Measurements from ENCODE around the gene C7orf33.
"Not testable (repeated sequence)": the region's sequence is repeated elsewhere in the genome, so short reads cannot be mapped to it uniquely, and the experiment has no call there.

C7orf33 gene

DNA sequence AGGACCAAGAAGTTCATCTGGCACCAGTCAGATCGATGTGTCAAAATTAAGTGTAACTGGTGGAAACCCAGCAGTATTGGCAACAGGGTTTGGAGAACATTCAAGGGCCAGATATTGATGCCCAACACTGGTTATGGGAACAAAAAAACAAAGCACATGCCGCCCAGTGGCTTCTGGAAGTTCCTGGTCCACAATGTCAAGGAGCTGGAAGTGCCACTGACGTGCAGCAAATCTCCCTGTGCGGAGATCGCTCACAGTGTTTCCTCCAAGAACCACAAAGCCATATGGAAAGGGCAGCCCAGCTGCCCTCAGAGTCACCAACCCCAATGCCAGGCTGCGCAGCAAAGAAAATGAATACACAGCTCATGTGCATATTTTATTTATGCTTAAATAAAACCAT is 10.1 kb upstream of the C7orf33 start:
- DNase-seq (ENCODE audit: low spot score): no peak

DNA sequence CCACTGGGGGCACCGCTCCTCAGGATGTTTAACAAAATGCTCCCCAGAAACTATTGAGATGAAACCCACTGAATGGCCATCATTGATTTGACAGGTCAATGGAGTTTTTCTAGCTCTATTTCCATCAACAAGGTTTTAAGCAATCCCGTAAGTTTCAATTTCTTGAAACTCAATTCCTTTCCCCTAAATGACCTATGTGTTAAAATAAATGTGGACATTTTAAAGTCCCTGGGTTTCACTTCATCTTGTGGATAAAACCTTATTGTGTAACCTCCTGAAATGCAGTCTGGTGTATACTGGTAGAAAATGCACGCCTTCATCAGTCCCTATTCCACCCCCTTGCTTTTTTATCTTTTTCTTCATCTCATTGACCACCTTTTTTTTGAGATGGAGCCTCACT is 8.9 kb upstream of the C7orf33 start:
- no peak for DNase-seq (ENCODE audit: low spot score)

DNA sequence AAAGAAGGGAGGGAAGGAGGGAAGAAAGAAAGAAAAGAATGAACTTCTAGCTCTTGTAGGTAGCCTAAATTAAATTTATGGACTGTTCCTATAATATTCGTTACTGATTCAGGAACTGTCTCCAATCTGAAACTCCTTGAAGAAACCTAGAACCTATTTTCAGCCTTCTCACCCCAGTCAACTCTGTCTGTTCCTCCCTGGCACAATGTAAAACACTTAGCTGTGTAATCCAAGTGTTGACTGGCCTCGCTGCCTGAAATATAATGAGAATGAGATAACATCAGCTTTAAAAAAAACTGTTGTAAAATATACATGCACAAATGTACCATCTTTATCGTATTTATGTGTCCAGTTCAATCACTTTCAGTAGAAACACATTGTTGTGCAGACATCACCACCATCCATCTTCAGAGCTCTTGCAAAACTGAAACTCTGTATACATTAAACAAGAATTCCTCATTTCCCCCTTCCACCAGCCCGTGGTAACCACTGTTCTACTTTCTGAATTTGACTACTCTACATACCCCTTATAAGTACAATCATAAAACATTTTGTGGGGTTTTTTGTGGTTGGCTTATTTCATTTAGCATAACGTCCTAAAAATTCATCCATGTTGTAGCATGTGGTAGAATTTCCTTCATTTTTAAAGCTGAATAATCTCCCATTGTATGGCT is 6.3 kb upstream of the C7orf33 start:
- DNase-seq (ENCODE audit: low spot score): peak; percentile 83

DNA sequence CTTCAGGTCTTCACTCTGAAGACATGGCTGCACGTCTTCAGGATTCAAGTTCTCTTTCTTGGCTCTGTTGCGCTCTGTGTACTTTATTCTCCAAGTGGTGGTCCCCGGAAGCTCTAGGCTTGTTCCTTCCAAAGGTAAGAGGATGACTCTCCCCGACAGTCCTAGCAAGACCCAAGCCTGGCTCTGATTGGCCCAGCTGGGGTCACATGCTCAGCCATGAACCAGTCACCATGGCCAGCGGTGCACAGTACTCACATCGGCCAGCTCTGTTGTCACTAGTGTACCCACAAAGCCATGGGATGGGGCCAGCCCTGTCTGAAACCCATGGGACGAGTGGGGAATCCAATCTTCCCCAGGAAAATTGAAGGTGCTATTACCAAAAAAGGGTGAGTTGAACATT is 5.2 kb upstream of the C7orf33 start:
- DNase-seq (ENCODE audit: low spot score): no peak

DNA sequence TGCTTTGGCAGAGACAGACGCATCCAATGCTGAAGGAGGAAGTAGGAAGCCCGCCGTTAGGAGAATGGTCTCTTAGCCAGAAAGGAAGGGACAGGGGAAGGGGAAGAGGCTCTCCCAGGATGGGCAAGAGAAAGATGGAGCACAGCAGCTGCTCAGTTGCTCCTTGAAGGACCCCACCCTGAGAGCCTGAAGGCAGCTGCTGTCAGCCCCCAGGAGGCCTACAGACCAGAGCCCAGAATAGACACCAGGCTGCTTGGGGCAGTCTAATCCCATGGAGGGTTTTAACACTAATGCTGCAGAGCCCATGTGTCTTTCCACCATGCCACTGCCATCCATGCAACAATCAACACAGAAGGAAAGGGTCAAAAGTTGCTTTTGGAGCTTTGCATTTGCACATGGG is 3.5 kb upstream of the C7orf33 start:
- no peak for DNase-seq (ENCODE audit: low spot score)

DNA sequence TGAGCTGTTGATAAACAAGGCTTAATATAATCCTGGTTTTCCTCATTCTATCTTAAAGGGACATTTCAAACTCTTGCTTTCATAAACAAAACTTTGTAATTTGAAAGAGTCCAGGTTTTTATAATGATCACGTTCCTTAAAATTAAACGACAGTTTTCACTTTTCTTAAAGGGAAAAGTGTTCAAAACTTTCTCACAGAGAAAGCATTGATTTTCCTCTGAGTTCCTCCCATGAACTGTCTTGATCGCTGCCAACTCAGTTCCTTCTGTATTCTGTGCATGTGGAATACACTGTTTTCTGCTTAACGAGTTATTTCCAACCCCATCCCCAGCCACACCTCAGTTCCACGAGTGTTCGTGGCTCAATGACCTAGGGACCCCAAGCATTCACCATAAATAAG is 2.4 kb upstream of the C7orf33 start:
- DNase-seq (ENCODE audit: low spot score): no peak

DNA sequence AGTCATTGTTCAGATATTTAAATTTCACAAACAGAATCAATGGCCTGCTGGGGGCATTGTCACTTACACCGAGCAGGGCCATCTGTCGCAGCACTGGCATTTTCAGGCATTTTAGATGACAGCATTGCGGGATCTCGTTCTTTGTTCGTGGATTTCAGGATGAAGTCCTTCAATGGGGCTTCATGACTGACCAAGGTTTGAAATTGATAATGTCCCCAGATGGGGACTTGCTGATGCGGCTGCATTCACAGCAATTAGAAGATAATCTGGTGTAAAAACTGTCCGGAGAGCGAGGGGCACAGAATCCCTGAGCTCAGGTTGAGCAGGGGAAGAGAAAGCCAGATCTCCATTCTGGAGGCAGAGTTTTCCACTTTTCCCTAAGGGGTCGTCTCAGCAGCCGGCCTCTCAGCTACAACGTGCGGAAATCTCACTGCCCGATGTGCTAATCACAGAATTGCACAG is 1.9 kb upstream of the C7orf33 start:
- DNase-seq (ENCODE audit: low spot score): no peak

DNA sequence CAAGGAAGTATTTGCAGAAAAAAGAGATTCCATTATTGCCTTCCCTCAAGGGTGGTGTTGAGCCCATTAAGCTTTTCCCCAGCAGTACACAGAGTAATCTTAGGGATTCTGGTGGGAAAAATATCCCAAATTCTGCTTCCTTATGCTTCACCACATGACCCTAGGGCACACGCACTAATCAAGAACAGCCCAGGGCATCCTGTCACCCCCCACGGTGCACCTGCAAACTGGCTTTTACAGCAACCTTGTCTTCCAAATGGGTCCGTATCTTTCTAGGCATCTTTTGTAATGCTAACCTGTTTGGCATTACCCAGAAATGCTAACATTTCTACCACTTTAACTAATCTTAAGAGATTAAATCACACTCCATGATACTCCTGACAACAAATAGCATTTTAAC is 926 bp upstream of the C7orf33 start:
- no peak for DNase-seq (ENCODE audit: low spot score)

DNA sequence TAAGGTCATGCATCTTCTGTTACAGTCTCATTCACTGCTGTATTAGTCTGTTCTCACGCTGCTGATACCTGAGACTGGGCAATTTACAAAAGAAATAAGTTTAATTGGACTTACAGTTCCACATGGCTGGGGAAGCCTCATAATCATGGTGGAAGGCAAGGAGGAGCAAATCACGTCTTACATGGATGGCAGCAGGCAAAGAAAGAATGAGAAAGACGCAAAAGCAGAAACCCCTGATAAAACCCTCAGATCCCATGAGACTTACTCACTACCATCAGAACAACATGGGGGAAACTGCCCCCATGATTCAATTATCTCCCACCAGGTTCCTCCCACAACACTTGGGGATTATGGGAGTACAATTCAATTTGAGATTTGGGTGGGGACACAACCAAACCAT is 5.8 kb downstream of the C7orf33 start:
- DNase-seq (ENCODE audit: low spot score): not testable (repeated sequence)

DNA sequence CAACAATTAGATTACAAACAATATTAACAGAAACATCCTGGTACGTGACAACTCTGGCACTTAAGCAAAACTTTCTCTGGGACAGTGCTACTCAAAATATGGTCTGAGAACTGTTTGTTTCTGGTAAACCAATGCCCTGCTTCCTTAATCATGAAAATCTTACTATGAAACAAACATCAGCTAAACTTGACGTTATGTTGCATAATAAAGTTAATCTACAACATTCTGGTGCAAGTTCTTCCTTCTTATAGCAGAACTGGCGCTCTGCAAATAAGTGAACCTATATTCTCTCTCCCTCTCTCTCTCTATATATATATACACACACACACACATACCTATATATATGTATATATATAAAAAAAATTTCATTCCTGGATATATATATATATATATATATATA is 7.8 kb downstream of the C7orf33 start:
- no peak for DNase-seq (ENCODE audit: low spot score)

DNA sequence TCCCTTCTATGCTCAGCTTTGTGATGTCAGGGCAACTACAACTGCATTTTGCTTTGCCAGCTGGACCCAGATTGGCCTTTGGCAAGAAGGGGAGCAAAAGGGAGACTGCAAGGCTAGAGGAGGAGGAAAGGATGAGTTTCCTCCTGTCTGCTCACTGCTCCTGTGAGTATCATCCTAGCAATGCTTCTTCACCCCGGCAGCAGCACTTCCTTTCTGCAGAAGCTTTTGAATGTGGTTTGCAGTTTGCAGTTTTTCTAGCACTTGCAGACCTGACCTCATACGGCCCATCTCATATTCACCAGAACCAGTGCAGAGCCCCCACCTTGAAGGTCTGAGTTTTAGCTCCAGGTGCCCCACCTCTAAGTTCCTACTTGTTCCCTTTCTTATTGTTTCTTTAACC is 14.8 kb downstream of the C7orf33 start:
- no peak for DNase-seq (ENCODE audit: low spot score)

DNA sequence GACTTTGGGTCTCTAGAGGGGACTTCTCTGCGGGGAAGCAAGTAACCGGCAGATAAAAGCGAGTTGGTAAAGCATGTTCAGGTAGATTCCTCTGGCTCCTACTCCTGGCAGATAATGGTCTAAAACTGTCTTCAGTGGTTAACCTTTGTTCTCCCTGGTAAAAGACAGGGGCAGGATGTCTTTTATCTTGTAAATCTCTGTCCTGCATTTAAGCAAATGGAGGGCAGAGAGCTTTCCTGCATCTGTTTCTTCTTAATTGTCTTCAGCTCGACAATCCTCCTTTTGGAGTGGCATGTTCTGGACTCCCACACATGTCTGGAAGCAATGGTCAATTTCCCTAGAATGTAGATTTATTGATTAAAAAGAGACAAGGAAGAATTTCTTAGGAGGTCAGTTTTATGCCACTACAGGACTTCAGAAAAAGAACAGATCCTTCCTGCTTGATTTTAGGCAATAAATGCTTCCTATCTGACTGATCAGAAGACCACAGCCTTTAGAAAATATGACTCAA is 16.6 kb downstream of the C7orf33 start:
- DNase-seq (ENCODE audit: low spot score): no peak

DNA sequence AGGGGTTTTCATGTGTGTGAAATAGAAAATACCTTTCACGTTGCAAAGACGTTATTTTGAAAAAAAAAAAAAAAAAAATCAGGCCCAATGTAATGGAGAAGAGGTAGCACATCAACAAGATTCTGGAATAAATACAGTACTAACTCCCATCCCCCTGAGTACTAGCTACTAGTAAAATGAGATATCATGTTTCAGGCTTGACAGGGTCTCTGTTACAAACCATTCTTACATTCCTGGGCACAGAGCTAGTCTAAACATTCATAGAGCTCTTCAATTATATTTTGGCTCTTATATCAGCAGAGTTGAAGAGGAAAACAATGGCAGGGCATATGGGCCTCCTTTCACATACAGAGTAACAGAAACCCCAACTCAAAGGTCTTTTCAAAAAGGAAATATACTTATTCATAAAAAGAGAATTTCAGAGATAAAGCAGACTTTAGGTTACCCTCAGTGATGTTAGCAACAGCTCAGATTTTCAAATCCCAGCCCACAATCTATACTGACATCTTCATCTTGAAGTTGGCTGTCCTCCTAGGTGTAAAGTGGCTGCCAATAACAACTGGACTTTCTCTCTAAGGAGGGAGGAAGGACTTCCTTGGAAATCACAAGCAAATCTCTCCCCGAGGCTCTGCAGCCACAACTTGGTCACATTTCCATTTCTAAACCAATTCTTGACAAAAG is 18.6 kb downstream of the C7orf33 start:
- DNase-seq (ENCODE audit: low spot score): no peak

DNA sequence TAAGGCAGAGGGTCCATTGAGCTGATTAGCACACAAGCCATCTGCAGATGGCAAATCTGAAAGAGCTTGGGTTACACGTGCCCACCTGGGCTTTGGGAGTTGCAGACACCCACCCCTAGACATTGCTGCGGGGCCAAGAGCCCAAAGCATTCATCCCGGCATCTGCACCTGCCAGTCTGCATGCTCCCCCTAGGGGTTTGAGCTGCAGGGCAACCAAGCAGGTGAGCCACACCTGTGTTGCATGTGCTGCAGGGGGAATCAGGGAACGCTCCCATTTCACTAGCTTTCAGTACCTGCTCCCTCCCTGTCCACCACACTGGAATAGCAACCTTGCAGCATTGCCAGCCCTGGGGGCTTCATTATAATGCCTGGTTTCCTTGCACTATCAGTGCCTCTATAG is 21.1 kb downstream of the C7orf33 start:
- DNase-seq (ENCODE audit: low spot score): no peak

DNA sequence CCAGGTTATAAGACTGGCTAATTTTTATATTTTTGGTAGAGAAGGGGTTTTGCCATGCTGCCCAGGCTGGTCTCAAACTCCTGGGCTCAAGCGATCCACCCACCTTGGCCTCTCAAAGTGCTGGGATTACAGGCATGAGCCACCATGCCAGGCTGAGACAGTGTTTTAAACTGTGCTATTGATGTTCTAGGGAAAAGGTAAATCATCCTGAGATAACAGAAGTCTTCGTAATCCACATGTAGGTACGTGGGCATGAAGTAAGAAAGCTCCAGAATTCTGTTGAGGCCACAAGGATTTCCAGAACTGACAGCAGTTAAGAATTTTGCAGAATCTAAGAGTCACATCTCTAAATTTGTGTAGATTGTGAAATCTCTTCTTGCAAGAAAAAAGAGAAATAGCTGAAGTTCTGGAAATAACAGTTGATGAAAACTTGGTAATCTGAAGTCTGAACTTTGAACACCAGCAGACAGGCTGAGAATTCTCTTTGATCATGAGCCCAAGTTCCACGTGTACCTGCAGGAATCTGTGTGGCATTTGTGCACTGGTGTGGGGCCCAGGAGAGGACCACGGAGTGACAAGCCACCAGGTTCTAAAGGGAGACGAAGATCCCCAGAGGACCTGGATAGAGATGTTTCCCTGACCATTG is 24.6 kb downstream of the C7orf33 start:
- DNase-seq (ENCODE audit: low spot score): no peak

DNA sequence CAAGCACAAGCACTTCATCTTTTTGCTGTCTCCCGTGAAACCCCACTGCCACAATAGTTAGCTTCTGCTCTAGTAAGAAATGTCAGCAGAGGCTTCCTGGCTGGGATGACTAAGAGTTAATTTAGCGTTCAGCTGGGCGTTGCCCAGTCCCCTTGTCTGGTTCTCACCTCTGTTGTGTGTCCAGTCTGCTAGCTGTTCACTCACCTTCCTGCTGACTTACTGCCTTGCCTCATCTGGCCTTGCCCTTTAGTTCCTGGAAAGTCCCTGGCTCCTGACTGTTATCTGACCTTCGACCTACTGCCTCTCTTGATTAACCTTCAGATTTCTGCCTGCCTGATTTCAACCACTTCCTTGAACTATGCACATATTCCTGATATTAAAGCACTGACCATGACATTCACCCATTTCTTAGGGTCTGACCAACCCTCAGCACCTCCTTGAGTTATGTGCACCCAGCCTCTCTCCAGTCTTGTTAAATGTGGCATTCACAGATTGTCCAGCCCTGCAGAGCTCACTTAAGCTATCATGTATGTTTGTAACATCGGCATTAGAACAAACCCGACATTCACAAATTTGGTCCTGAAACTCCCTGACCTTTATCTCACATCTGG is 30.3 kb downstream of the C7orf33 start:
- no peak for DNase-seq (ENCODE audit: low spot score)

DNA sequence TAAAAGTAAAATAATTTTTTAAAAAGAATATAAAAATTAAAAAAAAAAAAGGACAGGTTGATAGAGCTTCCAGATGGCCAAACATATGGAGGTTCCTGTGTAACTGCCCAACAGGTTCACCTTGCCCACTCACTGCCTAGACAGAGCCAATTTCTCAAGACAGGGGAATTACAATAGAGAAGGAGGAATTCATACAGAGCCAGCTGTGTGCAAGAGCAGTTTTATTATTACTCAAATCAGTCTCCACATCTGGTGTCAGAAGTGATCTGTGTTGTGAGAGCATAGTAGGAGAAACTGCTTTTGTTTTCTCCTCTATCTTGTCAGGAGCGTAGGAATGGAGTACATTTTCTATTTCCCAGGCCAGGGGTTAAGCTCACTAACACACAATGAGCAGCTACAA is 31.0 kb downstream of the C7orf33 start:
- DNase-seq (ENCODE audit: low spot score): no peak

DNA sequence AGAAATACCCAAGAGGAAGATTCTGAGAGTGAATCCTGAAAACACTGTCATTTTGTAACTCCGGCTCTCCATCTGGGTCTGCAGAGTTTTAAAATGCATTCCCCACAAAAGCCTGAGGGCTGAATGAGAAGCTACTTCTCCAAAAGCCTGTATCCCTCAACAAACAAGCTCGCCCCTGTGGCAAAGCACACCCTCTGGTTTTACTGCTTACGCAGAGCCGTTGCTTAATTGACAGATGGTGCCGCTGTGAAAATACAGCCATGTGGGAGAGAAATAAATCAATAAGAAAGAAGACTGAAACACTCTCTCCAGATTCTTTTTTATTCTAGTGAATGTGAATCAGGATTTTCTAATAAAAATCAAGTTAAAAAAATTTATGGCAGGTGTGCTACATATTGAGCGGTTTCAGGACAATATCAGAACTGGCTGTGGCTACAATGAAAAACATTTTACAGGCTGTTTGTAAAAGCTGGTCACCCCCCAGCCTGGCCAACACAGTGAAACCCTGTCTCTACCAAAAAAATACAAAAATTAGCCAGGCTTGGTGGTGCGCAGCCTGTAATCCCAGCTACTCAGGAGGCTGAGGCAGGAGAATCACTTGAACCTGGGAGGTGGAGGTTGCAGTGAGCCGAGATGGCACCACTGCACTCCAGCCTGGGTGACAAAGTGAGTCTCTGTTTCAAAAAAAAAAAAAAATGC is 32.5 kb downstream of the C7orf33 start:
- no peak for DNase-seq (ENCODE audit: low spot score)

DNA sequence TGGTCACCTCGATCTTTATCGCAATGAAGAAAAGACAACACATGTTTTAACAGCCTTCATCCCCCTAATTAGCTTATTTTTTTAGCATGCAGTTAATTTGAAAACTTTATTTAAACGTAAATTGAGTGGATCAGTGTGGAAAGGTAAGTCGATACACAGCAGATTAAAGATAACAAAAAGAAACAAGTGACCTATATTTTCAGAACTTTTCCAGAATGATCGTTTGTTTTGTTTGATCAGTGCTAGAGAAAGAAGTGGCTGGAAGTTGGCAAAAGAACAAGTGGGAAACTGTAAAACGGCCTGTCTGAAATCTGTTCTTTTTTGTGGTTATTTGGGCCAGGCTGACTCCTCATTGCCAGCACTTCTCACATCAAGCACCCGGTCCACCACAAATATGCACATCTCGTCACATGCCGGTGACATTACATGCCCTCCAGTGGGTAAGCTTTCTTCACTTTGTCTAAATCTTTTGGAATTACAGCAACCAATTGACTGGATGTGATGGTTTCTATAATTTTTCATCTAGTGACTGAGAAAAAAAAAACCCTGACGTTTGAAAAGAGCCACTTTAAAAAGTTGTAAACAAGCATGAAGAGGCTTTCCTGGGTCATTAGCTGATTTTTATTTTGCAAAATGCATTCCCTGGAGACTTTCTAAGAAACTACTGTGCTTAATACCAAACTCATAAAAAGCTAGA is 33.2 kb downstream of the C7orf33 start:
- no peak for DNase-seq (ENCODE audit: low spot score)

DNA sequence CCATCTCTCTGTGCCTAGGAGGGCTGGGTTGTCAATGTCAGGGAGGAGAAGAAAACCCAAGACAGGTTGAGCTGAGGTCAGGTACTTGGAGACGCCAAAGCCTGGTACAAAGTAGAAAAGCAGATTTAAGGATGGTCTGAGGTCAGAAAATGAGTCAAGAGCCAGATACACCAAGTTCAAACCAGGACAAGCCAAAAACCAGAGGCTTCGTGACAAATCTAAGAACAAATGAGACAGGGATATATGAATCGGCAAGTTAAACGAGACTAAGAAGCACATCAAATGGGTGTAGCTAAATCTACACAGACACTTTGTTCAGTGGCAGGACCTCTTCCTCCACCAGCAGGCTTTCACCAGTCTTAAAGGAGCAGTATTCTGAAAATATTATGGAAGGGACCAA is 34.2 kb downstream of the C7orf33 start:
- DNase-seq (ENCODE audit: low spot score): no peak

DNA sequence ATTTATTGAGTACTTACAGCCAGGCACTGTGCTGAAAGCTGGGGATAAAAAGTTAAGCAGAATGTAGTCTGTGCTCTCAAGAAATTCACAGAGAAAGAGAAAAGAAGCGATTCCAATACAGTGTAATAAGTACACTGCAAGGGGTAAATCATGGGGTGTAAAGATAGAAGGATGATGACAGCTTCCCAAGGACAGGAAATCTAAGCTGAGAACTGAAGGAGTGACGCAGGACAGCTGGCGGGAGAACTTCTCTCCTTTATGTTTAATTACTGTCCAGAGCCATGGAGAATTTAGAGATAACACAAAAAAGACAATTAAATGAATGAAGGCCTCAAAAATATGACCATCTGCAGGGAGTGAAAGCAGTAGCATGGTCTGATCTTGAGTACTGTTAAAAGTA is 34.8 kb downstream of the C7orf33 start:
- DNase-seq (ENCODE audit: low spot score): no peak

DNA sequence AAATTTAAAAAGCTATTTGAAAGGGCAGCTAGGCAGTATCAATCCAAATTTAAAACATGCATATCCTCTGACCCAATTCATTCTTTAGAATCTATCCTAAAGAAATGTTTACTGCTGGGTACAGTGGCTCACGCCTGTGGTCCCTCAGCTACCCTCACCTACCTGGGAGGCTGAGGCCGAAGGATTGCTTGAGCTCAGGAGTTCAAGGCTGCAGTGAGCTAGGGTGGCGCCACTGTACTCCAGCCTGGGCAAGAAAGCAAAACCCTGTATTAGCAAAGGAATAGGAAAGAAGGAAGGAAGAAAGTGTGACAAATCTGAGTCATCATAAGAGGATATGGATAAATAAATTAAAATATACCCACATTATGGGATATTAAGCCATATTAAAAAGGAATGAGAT is 36.3 kb downstream of the C7orf33 start:
- no peak for DNase-seq (ENCODE audit: low spot score)
